GM19238 (cell line): ENCODE data around the gene GAPDH.
A peak's percentile ranks its signal among the peaks of the same experiment; 100 is the strongest.

Experiments
- DNase-seq: peaks from one replicate; pipeline ENCODE4 v3.0.0; 2011; ENCODE audit warnings: low spot score; ENCODE audit not compliant: insufficient read length

Gene GAPDH

GRCh38 chr12:6528539-6529235, 5.6 kb upstream of the GAPDH start:
- no peak for DNase-seq

- DNase-seq: no peak
Observed at GRCh38 chr12:6529291-6529737, 5.0 kb upstream of the GAPDH start.

DNA sequence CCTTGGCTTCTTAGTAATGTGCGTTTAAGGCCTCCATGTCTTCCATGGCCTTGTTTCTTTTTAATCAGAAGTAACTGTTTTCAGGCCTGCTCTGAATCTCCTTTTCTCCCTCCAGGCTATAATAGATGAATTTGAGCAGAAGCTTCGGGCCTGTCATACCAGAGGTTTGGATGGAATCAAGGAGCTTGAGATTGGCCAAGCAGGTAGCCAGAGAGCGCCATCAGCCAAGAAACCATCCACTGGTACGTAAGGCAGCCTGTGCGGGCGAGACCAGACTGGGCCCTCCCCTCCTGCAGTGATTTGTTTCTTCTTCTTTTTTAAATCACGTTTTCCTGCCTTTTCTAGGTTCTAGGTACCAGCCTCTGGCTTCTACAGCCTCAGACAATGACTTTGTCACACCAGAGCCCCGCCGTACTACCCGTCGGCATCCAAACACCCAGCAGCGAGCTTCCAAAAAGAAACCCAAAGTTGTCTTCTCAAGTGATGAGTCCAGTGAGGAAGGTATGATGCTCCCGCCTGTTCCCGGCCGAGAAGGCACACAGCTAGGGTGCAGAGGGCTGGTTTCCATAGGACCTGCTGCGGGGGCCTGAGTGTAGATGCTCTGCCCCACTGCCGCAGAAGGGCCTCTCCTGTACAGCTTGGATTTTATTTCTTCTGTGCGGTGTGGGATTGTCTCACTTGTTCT, 3.6 kb upstream of the GAPDH start:
- DNase-seq: no peak

DNA sequence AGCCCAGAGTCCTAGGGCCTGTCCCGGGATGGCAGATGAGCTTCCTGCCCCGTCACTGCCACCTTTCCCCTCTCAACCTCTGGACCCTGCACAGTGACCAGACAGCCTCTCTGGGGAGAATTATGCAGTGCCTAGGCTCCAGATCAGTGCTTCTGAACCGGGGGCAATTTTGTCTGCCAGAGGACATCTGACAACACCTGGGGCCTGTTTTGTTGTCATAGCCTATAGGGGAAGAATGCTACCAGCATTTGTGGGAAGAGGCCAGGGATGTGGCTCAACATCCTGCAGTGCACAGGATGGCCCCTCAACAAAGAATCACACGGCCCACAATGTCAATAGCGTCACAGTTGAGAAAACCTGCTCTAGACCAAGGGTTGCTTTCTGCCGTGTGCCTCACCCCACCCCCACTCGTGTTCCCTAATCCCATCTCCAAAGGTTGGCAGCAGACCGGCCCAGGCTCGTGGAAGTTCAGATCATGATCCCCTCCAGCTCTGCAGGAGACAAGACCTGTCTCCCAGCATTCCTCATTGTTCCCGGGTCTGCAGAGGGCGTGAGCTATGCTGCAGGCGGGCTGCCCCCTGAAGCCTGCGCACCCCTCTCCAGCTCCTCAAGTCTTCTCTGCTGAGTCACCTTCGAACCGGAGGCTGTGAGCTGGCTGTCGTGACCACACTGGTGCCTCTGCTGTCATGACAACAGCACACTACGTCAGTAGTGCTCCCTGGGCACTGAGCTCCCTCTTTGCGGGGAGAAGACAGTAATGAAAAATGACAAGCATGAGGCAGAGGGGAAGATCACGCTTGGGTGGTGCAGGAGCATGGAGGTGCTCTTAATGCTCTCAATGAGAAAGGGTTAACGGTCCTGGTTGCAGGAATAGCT, 2.0 kb upstream of the GAPDH start:
- peak; percentile 56 for DNase-seq

DNA sequence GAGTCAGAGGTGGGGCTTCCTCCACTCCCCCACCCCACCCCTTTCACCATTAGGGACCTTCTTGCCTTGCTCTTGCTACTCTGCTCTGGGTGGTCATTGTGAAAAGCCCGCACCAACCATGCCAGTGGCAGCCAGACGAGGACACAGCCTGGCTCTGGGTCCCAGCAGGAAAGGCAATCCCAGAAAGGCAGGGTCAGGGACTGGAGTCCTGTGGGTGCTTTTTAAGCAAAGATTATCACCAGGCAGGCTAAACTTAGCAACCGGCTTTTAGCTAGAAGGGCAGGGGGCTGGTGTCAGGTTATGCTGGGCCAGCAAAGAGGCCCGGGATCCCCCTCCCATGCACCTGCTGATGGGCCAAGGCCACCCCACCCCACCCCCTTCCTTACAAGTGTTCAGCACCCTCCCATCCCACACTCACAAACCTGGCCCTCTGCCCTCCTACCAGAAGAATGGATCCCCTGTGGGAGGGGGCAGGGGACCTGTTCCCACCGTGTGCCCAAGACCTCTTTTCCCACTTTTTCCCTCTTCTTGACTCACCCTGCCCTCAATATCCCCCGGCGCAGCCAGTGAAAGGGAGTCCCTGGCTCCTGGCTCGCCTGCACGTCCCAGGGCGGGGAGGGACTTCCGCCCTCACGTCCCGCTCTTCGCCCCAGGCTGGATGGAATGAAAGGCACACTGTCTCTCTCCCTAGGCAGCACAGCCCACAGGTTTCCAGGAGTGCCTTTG, 1.2 kb upstream of the GAPDH start:
- peak; percentile 48 for DNase-seq

DNA sequence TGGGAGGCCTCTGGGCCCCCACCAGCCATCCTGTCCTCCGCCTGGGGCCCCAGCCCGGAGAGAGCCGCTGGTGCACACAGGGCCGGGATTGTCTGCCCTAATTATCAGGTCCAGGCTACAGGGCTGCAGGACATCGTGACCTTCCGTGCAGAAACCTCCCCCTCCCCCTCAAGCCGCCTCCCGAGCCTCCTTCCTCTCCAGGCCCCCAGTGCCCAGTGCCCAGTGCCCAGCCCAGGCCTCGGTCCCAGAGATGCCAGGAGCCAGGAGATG, 729 bp upstream of the GAPDH start:
- DNase-seq: no peak

DNA sequence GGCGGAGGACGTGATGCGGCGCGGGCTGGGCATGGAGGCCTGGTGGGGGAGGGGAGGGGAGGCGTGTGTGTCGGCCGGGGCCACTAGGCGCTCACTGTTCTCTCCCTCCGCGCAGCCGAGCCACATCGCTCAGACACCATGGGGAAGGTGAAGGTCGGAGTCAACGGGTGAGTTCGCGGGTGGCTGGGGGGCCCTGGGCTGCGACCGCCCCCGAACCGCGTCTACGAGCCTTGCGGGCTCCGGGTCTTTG, 303 bp downstream of the GAPDH start:
- DNase-seq: no peak

DNA sequence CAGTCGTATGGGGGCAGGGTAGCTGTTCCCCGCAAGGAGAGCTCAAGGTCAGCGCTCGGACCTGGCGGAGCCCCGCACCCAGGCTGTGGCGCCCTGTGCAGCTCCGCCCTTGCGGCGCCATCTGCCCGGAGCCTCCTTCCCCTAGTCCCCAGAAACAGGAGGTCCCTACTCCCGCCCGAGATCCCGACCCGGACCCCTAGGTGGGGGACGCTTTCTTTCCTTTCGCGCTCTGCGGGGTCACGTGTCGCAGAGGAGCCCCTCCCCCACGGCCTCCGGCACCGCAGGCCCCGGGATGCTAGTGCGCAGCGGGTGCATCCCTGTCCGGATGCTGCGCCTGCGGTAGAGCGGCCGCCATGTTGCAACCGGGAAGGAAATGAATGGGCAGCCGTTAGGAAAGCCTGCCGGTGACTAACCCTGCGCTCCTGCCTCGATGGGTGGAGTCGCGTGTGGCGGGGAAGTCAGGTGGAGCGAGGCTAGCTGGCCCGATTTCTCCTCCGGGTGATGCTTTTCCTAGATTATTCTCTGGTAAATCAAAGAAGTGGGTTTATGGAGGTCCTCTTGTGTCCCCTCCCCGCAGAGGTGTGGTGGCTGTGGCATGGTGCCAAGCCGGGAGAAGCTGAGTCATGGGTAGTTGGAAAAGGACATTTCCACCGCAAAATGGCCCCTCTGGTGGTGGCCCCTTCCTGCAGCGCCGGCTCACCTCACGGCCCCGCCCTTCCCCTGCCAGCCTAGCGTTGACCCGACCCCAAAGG, 804 bp downstream of the GAPDH start:
- peak; percentile 54 for DNase-seq

GRCh38 chr12:6535697-6535946, 1.3 kb downstream of the GAPDH start:
- no peak for DNase-seq

DNA sequence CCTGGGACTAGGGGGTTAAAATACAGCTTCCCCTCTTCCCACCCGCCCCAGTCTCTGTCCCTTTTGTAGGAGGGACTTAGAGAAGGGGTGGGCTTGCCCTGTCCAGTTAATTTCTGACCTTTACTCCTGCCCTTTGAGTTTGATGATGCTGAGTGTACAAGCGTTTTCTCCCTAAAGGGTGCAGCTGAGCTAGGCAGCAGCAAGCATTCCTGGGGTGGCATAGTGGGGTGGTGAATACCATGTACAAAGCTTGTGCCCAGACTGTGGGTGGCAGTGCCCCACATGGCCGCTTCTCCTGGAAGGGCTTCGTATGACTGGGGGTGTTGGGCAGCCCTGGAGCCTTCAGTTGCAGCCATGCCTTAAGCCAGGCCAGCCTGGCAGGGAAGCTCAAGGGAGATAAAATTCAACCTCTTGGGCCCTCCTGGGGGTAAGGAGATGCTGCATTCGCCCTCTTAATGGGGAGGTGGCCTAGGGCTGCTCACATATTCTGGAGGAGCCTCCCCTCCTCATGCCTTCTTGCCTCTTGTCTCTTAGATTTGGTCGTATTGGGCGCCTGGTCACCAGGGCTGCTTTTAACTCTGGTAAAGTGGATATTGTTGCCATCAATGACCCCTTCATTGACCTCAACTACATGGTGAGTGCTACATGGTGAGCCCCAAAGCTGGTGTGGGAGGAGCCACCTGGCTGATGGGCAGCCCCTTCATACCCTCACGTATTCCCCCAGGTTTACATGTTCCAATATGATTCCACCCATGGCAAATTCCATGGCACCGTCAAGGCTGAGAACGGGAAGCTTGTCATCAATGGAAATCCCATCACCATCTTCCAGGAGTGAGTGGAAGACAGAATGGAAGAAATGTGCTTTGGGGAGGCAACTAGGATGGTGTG, 1.9 kb downstream of the GAPDH start:
- no peak for DNase-seq

GRCh38 chr12:6536894-6537579, 2.7 kb downstream of the GAPDH start:
- DNase-seq: no peak

GRCh38 chr12:6537580-6538419, 3.5 kb downstream of the GAPDH start:
- peak; percentile 51 for DNase-seq

DNA sequence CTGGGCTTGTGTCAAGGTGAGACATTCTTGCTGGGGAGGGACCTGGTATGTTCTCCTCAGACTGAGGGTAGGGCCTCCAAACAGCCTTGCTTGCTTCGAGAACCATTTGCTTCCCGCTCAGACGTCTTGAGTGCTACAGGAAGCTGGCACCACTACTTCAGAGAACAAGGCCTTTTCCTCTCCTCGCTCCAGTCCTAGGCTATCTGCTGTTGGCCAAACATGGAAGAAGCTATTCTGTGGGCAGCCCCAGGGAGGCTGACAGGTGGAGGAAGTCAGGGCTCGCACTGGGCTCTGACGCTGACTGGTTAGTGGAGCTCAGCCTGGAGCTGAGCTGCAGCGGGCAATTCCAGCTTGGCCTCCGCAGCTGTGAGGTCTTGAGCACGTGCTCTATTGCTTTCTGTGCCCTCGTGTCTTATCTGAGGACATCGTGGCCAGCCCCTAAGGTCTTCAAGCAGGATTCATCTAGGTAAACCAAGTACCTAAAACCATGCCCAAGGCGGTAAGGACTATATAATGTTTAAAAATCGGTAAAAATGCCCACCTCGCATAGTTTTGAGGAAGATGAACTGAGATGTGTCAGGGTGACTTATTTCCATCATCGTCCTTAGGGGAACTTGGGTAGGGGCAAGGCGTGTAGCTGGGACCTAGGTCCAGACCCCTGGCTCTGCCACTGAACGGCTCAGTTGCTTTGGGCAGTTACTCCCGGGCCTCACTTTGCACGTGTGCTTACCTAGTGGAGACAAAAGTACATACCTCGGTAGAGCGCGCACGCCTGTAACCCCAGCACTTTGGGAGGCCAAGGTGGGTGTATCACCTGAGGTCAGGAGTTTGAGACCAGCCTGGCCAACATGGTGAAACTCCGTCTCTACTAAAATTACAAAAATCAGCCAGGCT, 4.3 kb downstream of the GAPDH start:
- no peak for DNase-seq

- no peak for DNase-seq
Observed at GRCh38 chr12:6539314-6539682, 5.0 kb downstream of the GAPDH start.

DNA sequence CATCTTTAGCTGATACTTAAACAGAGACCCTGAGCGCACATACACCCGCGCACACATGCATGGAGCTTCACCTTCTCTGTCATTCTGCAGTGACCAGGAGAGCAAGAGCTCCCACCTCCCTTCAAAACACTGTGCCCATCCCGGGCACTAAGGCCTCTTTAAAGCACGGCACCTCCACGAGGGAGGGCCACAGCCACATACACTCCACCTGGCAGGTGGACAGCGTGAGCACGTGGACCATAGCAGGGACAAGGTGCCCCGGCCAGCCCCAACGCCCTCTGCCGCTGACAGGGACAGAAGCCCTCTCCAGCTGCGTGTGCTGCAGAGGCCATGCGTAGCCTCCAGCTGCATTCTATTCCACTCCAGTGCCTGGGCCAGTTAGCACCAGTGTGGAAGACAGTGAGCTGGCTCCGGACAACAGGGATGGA, 5.4 kb downstream of the GAPDH start:
- DNase-seq: no peak

GRCh38 chr12:6540181-6540877, 6.0 kb downstream of the GAPDH start:
- DNase-seq: no peak

DNA sequence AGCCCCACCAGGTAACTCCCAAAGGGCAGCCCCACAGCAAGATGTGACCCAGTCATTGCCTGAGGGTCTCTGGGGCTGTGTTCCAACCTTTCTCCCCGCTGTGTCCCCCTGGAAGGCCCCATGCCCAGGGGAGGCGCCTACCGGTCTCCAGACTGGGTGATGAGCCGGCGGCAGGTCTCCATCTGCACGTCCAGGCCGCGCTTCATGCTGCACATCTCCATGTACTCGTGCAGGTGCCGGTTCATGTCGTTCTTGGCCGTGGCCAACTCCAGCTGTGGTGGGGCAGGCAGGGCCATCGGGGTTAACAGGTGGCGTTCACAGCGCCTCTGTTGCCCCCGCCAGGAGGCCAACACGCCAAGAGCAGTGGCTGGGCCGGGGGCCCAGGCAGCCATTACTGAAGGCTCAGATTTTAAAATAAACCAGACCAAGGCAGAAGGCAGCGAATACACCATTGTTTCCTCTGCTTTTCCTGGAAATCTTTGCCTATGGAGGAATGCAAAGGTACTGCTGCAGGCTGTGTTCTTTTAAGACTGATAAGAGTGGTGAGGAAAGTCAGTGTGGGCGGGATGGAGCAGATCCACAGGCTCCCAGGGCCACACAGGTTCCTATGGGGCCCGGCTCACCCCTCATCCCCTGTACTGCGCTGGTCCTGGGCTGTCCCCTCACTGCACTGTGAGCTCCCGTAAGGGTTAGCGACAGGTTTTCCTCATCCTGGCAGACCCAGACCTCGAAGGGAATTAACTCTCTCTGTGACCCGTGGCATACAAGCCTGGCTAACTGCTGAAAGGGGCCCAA, 7.3 kb downstream of the GAPDH start:
- DNase-seq: no peak
